T-helper 22 cell (primary cell): ENCODE results near the gene SGTA.
"Not testable (repeated sequence)": the region's sequence is repeated elsewhere in the genome, so short reads cannot be mapped to it uniquely, and the experiment has no call there.

Experiments
- DNase-seq: peaks from one replicate; pipeline ENCODE4 v3.0.0-alpha.2; 2020; ENCODE audit warnings: low read depth

Gene SGTA

GRCh38 chr19:2726904-2727639, 56.0 kb downstream of the SGTA start:
- DNase-seq, result no peak

GRCh38 chr19:2726160-2726855, 56.8 kb downstream of the SGTA start:
- no peak for DNase-seq

GRCh38 chr19:2724148-2724557, 58.9 kb downstream of the SGTA start:
- no peak for DNase-seq

GRCh38 chr19:2723747-2724146, 59.3 kb downstream of the SGTA start:
- DNase-seq, result no peak

GRCh38 chr19:2723345-2723715, 59.7 kb downstream of the SGTA start:
- no peak for DNase-seq

GRCh38 chr19:2722541-2723344, 60.3 kb downstream of the SGTA start:
- DNase-seq, result no peak

- no peak for DNase-seq
Measured at GRCh38 chr19:2721570-2722540, 61.2 kb downstream of the SGTA start.

GRCh38 chr19:2720777-2721569, 62.1 kb downstream of the SGTA start, which contains the start of gene DIRAS1:
TSS of gene DIRAS1 (minus strand) at chr19:2721372. CDS start at chr19:2717806, 3,566 bp downstream.
- DNase-seq, result no peak

- DNase-seq, result no peak
Measured at GRCh38 chr19:2719920-2720776, 62.9 kb downstream of the SGTA start.

GRCh38 chr19:2719232-2719735, 63.8 kb downstream of the SGTA start:
- no peak for DNase-seq

- no peak for DNase-seq
Measured at GRCh38 chr19:2717638-2718541, 65.2 kb downstream of the SGTA start.

GRCh38 chr19:2716722-2717637, 66.1 kb downstream of the SGTA start:
- DNase-seq, result no peak

GRCh38 chr19:2716275-2716650, 66.8 kb downstream of the SGTA start:
- no peak for DNase-seq

GRCh38 chr19:2715470-2716274, 67.4 kb downstream of the SGTA start:
- no peak for DNase-seq

GRCh38 chr19:2714531-2715269, 68.4 kb downstream of the SGTA start:
- no peak for DNase-seq

GRCh38 chr19:2714102-2714501, 69.0 kb downstream of the SGTA start:
- not testable (repeated sequence) for DNase-seq
